Esophagus squamous epithelium (tissue), 4 donors: ENCODE measurements around the gene PRR14.

Experiments used
- POLR2A ChIP-seq, 4 donors: fragments of 450-650 bp; IDR thresholded peaks; one replicate each; pipeline ENCODE4 v1.6.1; 2017; ENCODE audit warnings: antibody characterized with exemption in 4 of 4, mild to moderate bottlenecking in 4 of 4, moderate library complexity in 3 of 4
- TF ChIP-seq, protein P1 (sequence below), 6 experiments: fragments of 450-650 bp in 4 of 6; fragments of 200-600 bp in 2 of 6; sonication (generic) in 2 of 6; IDR thresholded peaks; one replicate each; pipeline ENCODE4 v1.5.1; 2016 to 2019; ENCODE audit warnings: antibody characterized with exemption in 6 of 6, mild to moderate bottlenecking in 4 of 6, moderate library complexity in 4 of 6

DNA sequence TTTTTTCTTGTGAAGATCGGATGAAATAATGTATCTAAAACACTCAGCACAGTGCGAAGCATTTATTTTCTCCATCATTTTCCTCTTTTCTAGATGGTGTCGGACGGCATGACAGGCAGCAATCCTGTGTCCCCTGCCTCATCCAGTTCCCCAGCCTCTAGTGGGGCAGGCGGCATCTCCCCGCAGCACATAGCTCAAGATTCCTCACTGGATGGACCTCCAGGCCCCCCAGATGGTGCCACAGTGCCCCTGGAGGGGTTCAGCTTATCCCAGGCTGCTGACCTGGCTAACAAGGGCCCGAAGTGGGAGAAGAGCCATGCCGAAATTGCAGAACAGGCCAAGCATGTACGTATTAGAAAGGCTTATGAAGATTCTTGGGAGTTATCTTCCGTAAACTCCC lies 53.2 kb downstream of the PRR14 start:
- TF ChIP-seq, protein P1, sequence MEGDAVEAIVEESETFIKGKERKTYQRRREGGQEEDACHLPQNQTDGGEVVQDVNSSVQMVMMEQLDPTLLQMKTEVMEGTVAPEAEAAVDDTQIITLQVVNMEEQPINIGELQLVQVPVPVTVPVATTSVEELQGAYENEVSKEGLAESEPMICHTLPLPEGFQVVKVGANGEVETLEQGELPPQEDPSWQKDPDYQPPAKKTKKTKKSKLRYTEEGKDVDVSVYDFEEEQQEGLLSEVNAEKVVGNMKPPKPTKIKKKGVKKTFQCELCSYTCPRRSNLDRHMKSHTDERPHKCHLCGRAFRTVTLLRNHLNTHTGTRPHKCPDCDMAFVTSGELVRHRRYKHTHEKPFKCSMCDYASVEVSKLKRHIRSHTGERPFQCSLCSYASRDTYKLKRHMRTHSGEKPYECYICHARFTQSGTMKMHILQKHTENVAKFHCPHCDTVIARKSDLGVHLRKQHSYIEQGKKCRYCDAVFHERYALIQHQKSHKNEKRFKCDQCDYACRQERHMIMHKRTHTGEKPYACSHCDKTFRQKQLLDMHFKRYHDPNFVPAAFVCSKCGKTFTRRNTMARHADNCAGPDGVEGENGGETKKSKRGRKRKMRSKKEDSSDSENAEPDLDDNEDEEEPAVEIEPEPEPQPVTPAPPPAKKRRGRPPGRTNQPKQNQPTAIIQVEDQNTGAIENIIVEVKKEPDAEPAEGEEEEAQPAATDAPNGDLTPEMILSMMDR (IDR thresholded peaks at IDR 0.05): no peak
- no peak for TF ChIP-seq POLR2A (IDR thresholded peaks at IDR 0.05)
